Measurements from ENCODE around the gene AGFG2. TPM values are rescaled to one million over a fixed set of nuclear protein-coding genes. Genes with fewer than 3 reads are reported as not detected.

The AGFG2 gene
- total and polyA plus RNA-seq, 2 of the 4 experiments (the other 2 are of a cell fraction): 3.0 to 10.0 TPM

- no peaks in the 10 kb centered on the region for H3K79me1 ChIP-seq (ENCODE audit: low read depth in 1 of 2, low read length in 2 of 2)
- TF ChIP-seq USF2 (IDR thresholded peaks at IDR 0.05; ENCODE audit: low read depth, low read length) (no peak), RCOR1 (IDR thresholded peaks at IDR 0.05; ENCODE audit: insufficient replicate concordance, low read length) (no peak), MAZ (IDR thresholded peaks at IDR 0.05; ENCODE audit: borderline replicate concordance, low read depth, low read length) (no peak), CTCF (conservative IDR thresholded peaks at IDR 0.05; ENCODE audit: low read depth, low read length) (no peak), CHD1 (IDR thresholded peaks at IDR 0.05; ENCODE audit: low read depth, low read length) (no peak), RFX5 (IDR thresholded peaks at IDR 0.05; ENCODE audit: low read depth, low read length) (no peak), MAFK (IDR thresholded peaks at IDR 0.05; ENCODE audit: low read depth, low read length) (no peak), ELK1 (IDR thresholded peaks at IDR 0.05; ENCODE audit: borderline replicate concordance, low read depth, low read length) (no peak), NFE2L2 (IDR thresholded peaks at IDR 0.05; ENCODE audit: low read depth, low read length) (no peak)
- no peaks in the 10 kb centered on the region for H3K27me3 ChIP-seq (ENCODE audit: control insufficient read depth, insufficient read depth, low read length)
- peak overlapping the region; percentile 72 for H2AK9ac ChIP-seq (replicated peaks; ENCODE audit: low read depth, low read length, poor library complexity)
- dilution Hi-C loops (cut with HindIII; ENCODE audit: low sequenced_read_pairs, unreplicated experiment) (no loop called here), intact Hi-C loops (cut with micrococcal nuclease) (no loop called here), in situ Hi-C loops (cut with MboI; ENCODE audit: low sequenced_read_pairs) (loop anchor here (25.0 kb wide), 1 partner anchor 267 kb away; the partner anchor contains the start of genes SLC12A9 and TRIP6)
- no peak overlapping the region for H3K9ac ChIP-seq (ENCODE audit: low read depth, low read length)
- H3K36me3 ChIP-seq (ENCODE audit: control insufficient read depth, insufficient read depth, low read length): peaks cover 1% of the 10 kb centered on the region; the same call in 1 of the 2 replicates
- H4K8ac ChIP-seq (ENCODE audit: low read depth in 2 of 2, low read length in 2 of 2): no peak overlapping the region
- no peaks in the 10 kb centered on the region for H4K20me1 ChIP-seq (ENCODE audit: insufficient read depth, low read length)
- H2BK5ac ChIP-seq (ENCODE audit: low read depth, low read length, poor library complexity, severe bottlenecking): no peak overlapping the region
- H3K27ac ChIP-seq (ENCODE audit: insufficient read depth, low read length): no peak overlapping the region
- H3K14ac ChIP-seq (replicated peaks; ENCODE audit: low read depth, low read length): no peak overlapping the region
- no peak overlapping the region for H3K4me3 ChIP-seq (ENCODE audit: insufficient read depth, low read depth, low read length)
- H3K4me1 ChIP-seq (ENCODE audit: control insufficient read depth, insufficient read depth, low read length): peaks cover 4% of the 10 kb centered on the region; the same call in 1 of the 2 replicates
- no peak overlapping the region for H3K23ac ChIP-seq (ENCODE audit: low read depth, low read length)
- no peak overlapping the region for H3K4me2 ChIP-seq (ENCODE audit: low read depth, low read length)
- 0 out of 2 replicates have a peak, but pooled peaks cover 6% of the 10 kb centered on the region for H3K9me1 ChIP-seq (ENCODE audit: insufficient read depth, low read length)
- H3K9me3 ChIP-seq (ENCODE audit: control insufficient read depth, insufficient read depth, low read length): no peaks in the 10 kb centered on the region
- no peak overlapping the region for H4K91ac ChIP-seq (ENCODE audit: insufficient read depth, low read depth, low read length)
- no peak overlapping the region for H3K56ac ChIP-seq (ENCODE audit: extremely low read depth, insufficient read depth, low read length)
- no peak overlapping the region for H4K5ac ChIP-seq (ENCODE audit: low read depth, low read length)
- H2BK15ac ChIP-seq (ENCODE audit: low read depth, low read length): no peak overlapping the region
- ChIA-PET POLR2A (ENCODE audit: unreplicated experiment) (no interaction called here), CTCF (no interaction called here)
- no peak overlapping the region for H2BK20ac ChIP-seq (ENCODE audit: low read depth, low read length)
- H2AK5ac ChIP-seq (ENCODE audit: low read depth, low read length): no peak overlapping the region
- no peak overlapping the region for H3K4ac ChIP-seq (ENCODE audit: low read depth, low read length)
- no peak overlapping the region for H2BK120ac ChIP-seq (ENCODE audit: low read depth, low read length)
- DNase-seq: no peak
- no peak for ATAC-seq (ENCODE audit: low read depth)
- WGBS, 2 experiments (ENCODE audit: extremely low coverage in 2 of 2, insufficient read length in 1 of 2): no CpG with 5 or more reads among the region's 7 CpGs
- BruUV-seq (replicated peaks): no TSS peak
- no peak overlapping the region for H2AFZ ChIP-seq (replicated peaks; ENCODE audit: low read length, poor library complexity)
- H3K18ac ChIP-seq (ENCODE audit: low read depth, low read length): no peak overlapping the region
These were observed 56.2 kb downstream of the AGFG2 start for GRCh38 chr7:100595188-100595587.
